GM18517 (cell line): Measurements from ENCODE around the gene APOL1.

Experiments
- ATAC-seq: cut with Tn5 transposase; IDR thresholded peaks from one replicate; pipeline ENCODE4 v1.9.1; 2021; ENCODE audit warnings: mild to moderate bottlenecking, moderate library complexity; ENCODE audit not compliant: unreplicated experiment

Gene APOL1

GRCh38 chr22:36305813-36306212 lies 52.9 kb downstream of the APOL1 start:
- no peak for ATAC-seq

- ATAC-seq, result no peak
These were observed 53.3 kb downstream of the APOL1 start for GRCh38 chr22:36306227-36306626.

- ATAC-seq, result no peak
These were observed 55.9 kb downstream of the APOL1 start for GRCh38 chr22:36308880-36309279.

GRCh38 chr22:36311386-36312085 lies 58.6 kb downstream of the APOL1 start:
- ATAC-seq, result no peak

GRCh38 chr22:36315325-36315724 lies 62.4 kb downstream of the APOL1 start:
- ATAC-seq, result no peak

- no peak for ATAC-seq
These were observed 63.5 kb downstream of the APOL1 start for GRCh38 chr22:36316419-36316818.
